Thymus (tissue), 11 donors: ENCODE data around the gene CCL23. TPM values are rescaled to one million over a fixed set of nuclear protein-coding genes. Genes with fewer than 3 reads are reported as not detected.

Source experiments
- DNase-seq, 9 donors: peaks; one replicate each; pipeline ENCODE4 v3.0.0-alpha.2; 2013; ENCODE audit warnings: low spot score in 9 of 9, low read depth in 6 of 9, missing footprints in 1 of 9
- H3K27ac ChIP-seq, 2 donors: one replicate each; pipeline ENCODE4 v1.5.1; 2013; ENCODE audit warnings: control low read depth in 1 of 2, low read depth in 1 of 2, low read length in 1 of 2, mild to moderate bottlenecking in 1 of 2, moderate library complexity in 1 of 2
- H3K27me3 ChIP-seq, 2 donors: one replicate each; pipeline ENCODE4 v1.5.1; 2013; ENCODE audit warnings: low read length in 1 of 2; ENCODE audit not compliant: control insufficient read depth in 2 of 2, insufficient read depth in 1 of 2
- H3K36me3 ChIP-seq, 2 donors: one replicate each; pipeline ENCODE4 v1.5.1; 2013; ENCODE audit warnings: low read length in 1 of 2, mild to moderate bottlenecking in 1 of 2, moderate library complexity in 1 of 2; ENCODE audit not compliant: control insufficient read depth in 2 of 2, insufficient read depth in 2 of 2
- H3K4me1 ChIP-seq, 2 donors: one replicate each; pipeline ENCODE4 v1.5.1; 2013; ENCODE audit warnings: low read length in 2 of 2; ENCODE audit not compliant: control insufficient read depth in 2 of 2, insufficient read depth in 2 of 2
- H3K4me3 ChIP-seq, 2 donors: one replicate each; pipeline ENCODE4 v1.5.1; 2013; ENCODE audit warnings: low read length in 2 of 2, control low read depth in 1 of 2, mild to moderate bottlenecking in 1 of 2
- H3K9me3 ChIP-seq, 2 donors: one replicate each; pipeline ENCODE4 v1.5.1; 2013; ENCODE audit warnings: low read length in 1 of 2, mild to moderate bottlenecking in 1 of 2; ENCODE audit not compliant: control insufficient read depth in 2 of 2, insufficient read depth in 1 of 2
- WGBS: extraction: QIAGEN DNeasy Blood & Tissue Kit; methylation state at CpG from one replicate; pipeline ENCODE4 v1.1.7; 2013; 5-methylcytosine and 5-hydroxymethylcytosine counted together
- polyA plus RNA-seq: library from polyadenylated mRNA; stranded (reverse); fragments of 200-250 nt; gene quantifications from one replicate; pipeline ENCODE4 v1.2.3, GENCODE V29; 2013
- total RNA-seq: library from RNA; stranded (reverse); fragments of 120-200 nt; gene quantifications from one replicate; pipeline ENCODE4 v1.2.4, GENCODE V29; 2013
- donor health status: healthy.

CCL23 gene
- total and polyA plus RNA-seq, 2 donors = 0.61 to 4.2 TPM

DNA sequence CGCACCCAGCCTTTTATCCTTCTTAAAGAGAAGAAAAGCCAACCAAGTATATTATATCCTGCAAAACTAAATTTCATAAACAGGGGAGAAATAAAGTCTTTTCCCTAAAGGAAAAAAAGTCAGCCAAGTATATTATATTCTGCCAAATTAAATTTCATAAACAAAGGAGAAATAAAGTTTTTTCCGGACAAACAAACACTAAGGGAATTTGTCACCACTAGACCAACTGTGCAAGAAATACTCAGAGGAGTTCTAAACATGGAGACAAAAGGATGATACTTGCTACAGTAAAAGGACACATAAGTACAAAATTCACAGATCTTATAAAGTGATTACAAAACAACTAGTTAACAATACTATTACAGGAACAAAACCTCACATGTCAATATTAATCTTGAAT, 31.9 kb upstream of the CCL23 start:
- Histone ChIP-seq H3K4me3 (no peak overlapping the region), H3K9me3 (peaks cover 0 to 12% of the 10 kb centered on the region in 2 donors), H3K27me3 (no peaks in the 10 kb centered on the region), H3K27ac (no peak overlapping the region), H3K4me1 (no peaks in the 10 kb centered on the region), H3K36me3 (no peaks in the 10 kb centered on the region)
- 97% methylated on average over 2 of the region's 2 CpGs for WGBS
- no peak for DNase-seq

DNA sequence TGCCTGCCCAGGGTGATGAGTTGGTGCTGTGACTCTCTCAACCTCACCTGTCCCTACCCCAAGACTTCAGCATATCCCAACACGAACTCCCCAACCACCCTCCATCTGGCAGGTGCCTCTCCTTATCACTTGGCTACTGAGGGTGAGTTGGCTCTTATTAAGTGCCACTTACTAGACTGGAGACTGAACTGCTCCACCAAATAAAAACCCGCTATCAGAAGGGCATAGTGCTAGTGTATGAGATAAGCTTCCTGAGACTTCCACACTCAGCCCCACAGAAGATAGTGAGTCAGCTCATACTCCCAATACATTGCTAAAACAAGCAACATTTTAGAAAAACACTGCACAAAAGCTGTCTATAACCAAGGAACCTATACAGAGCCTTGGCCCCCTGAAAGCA, 30.3 kb upstream of the CCL23 start:
- peaks cover 0 to 12% of the 10 kb centered on the region in 2 donors for H3K9me3 ChIP-seq
- DNase-seq = no peak
- H3K36me3 ChIP-seq = no peaks in the 10 kb centered on the region
- WGBS = 92% methylated on average over 2 of the region's 2 CpGs
- no peak overlapping the region for H3K27ac ChIP-seq
- no peaks in the 10 kb centered on the region for H3K27me3 ChIP-seq
- no peak overlapping the region for H3K4me3 ChIP-seq
- no peaks in the 10 kb centered on the region for H3K4me1 ChIP-seq

DNA sequence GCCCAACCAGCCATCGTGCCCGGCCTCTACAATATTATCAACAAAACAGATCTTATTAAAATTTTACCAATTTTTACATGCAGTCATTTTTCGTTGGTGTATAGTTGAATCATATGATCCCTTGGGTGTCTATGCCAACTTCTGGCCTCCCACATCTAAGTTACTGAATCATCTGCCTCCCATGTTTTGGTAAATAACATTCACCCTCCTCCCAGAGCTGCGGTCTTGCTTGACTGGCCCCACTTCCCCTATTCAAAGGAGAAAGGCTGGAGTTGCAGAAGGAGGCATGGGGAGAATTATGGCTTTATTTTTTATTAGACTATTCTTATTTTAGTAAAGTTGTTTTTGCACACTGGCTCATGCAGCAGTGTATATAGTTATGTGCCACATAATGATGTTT, 18.5 kb upstream of the CCL23 start:
- H3K36me3 ChIP-seq = no peaks in the 10 kb centered on the region
- no peaks in the 10 kb centered on the region for H3K27me3 ChIP-seq
- WGBS = 68% methylated on average over 4 of the region's 4 CpGs
- no peak overlapping the region for H3K27ac ChIP-seq
- H3K4me1 ChIP-seq = no peaks in the 10 kb centered on the region
- H3K4me3 ChIP-seq = no peak overlapping the region
- H3K9me3 ChIP-seq = no peaks in the 10 kb centered on the region
- DNase-seq = no peak

DNA sequence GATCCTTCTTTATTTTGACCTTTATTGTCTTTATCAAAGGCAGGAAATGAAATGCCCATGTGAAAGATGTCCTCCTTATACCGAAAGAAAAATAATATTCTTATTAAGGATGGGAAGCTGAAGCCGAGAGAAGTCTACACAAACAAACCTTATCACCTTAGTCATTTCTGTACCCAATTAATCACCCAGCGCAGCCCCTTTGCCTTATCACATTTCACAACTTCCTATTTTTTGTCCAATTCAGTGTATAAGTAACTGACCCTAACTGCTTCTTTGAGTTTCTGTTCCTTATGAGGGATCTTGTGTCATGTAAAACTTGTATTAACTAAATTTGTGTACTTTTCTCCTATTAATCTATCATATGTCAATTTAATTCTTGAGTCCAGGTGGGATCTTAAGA, 16.4 kb upstream of the CCL23 start:
- Histone ChIP-seq H3K36me3 (no peaks in the 10 kb centered on the region), H3K9me3 (no peaks in the 10 kb centered on the region), H3K4me3 (no peak overlapping the region), H3K4me1 (no peaks in the 10 kb centered on the region), H3K27me3 (no peaks in the 10 kb centered on the region), H3K27ac (no peak overlapping the region)
- DNase-seq = no peak
- 8% methylated on average over 3 of the region's 3 CpGs for WGBS

DNA sequence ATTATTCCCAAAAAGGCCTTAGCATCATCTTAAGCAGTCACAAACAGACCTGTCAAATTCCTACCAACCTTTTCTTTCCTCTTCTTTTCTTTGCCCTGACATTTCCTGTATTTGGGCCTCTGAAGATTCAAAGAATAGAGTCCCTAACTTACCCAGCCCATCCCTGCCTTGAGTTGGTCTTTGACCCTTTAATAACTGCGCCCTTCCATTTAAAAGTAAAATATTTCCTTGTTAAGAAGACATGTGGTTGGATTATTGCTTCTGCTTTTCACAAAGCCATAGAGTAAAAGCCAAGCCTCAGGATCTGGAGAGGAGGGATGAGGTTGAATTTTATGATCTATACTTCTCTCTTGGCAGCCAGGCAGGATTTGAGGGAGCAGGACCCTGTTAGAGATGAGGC, 13.2 kb upstream of the CCL23 start:
- H3K36me3 ChIP-seq = no peaks in the 10 kb centered on the region
- DNase-seq = no peak
- H3K4me3 ChIP-seq = no peak overlapping the region
- no peaks in the 10 kb centered on the region for H3K9me3 ChIP-seq
- no peaks in the 10 kb centered on the region for H3K4me1 ChIP-seq
- H3K27me3 ChIP-seq = peaks cover 0 to 2% of the 10 kb centered on the region in 2 donors
- WGBS = 99% methylated on average over 1 of the region's 1 CpG
- no peak overlapping the region for H3K27ac ChIP-seq

DNA sequence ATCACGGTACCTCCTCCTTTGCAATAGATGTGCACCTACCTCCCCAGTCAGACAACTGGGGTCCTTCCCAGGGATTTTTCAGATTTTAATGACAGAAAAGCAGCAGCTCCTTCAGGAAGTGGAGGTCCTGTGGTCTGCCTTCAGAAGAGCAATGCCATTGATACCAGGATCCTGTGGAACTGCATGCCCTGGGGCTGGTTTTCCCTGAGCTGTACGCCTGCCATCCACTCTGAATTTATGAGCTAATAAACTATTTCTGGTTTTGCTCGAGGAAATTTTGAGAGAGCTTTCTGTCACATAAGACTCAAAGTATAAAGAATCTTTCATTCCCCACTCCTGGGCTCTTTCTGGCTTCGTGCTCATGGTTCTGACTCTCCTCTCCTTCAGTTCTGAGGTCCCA, 10.0 kb upstream of the CCL23 start:
- no peak overlapping the region for H3K27ac ChIP-seq
- H3K9me3 ChIP-seq = no peaks in the 10 kb centered on the region
- 70% methylated on average over 4 of the region's 4 CpGs for WGBS
- H3K4me1 ChIP-seq = no peaks in the 10 kb centered on the region
- H3K36me3 ChIP-seq = no peaks in the 10 kb centered on the region
- H3K4me3 ChIP-seq = no peak overlapping the region
- no peak for DNase-seq
- H3K27me3 ChIP-seq = peaks cover 0 to 2% of the 10 kb centered on the region in 2 donors

DNA sequence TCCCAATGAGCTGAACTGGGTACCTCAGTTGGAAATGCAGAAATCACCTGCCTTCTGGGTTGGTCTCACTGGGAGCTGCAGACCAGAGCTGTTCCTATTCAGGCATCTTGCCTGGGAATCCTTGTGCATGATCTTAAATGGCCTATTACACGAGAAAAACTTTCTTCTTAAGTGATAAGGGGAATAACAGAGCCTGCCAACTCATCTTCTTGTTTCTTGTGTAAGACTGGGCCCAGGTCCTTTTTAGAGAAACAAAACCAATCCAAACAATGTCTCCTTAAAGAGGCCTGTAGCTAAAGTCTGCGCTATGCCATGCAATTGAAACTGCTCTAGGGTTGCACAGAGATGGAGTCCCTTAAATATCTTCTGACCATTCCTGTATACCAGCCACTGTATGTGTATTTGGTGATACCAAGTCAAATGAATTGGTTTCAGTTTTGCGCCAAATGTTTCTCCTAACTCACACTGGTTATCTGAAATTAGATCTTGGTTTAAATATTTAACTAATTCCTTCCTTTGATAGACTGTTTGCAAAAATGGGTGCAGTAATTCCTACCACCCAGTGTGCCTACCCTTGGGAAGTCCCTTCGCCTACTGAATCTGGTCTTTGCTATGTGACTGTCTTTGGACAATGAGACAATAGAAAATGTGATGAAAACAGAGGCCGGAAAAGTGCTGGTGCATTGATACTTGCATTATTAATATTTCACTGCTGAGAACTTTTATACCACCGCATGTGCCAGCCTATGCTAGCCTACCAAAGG, 6.5 kb upstream of the CCL23 start:
- Histone ChIP-seq H3K9me3 (no peaks in the 10 kb centered on the region), H3K27me3 (peaks cover 0 to 2% of the 10 kb centered on the region in 2 donors), H3K36me3 (no peaks in the 10 kb centered on the region), H3K4me3 (no peak overlapping the region), H3K4me1 (no peaks in the 10 kb centered on the region), H3K27ac (no peak overlapping the region)
- DNase-seq = no peak
- 96% methylated on average over 6 of the region's 6 CpGs for WGBS

DNA sequence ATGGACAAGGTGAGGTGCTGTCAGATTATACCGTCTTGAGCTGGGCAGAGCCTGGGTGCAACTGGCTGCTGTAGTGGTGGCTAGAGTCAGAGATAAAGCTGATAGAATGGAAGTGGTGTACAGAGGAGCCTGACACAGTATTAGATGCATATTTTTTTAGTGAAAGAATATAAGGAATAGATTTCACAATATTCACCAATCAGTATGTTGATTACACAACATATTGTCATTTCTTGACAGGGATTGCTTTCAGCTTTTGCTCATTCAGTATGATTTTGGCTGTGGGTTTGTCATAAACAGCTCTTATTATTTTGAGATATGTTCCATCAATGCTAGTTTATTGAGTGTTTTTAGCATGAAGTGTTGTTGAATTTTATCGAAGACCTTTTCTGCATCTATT, 1.7 kb upstream of the CCL23 start:
- Histone ChIP-seq H3K27ac (no peak overlapping the region), H3K36me3 (no peaks in the 10 kb centered on the region), H3K9me3 (no peaks in the 10 kb centered on the region), H3K4me1 (no peaks in the 10 kb centered on the region), H3K4me3 (no peak overlapping the region), H3K27me3 (no peaks in the 10 kb centered on the region)
- WGBS = 94% methylated on average over 2 of the region's 2 CpGs
- no peak for DNase-seq

DNA sequence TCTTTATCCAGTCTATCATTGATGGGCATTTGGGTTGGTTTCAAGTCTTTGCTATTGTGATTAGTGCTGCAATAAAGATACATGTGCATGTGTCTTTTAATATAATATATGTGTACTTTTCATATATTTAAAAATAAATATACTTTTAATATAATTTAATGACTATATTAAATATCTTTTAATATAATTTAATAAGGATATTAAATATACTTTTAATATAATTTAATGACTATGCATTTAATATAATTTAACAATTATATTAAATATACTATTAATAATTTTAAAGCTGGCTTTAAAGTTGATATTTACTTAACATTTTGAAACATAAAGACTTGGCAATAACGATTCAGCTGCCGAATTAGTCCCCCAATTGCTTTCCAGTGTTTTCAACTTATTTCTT, 1.2 kb downstream of the CCL23 start:
- Histone ChIP-seq H3K9me3 (peaks cover 0 to 1% of the 10 kb centered on the region in 2 donors), H3K27me3 (no peaks in the 10 kb centered on the region), H3K36me3 (no peaks in the 10 kb centered on the region), H3K4me1 (no peaks in the 10 kb centered on the region), H3K27ac (no peak overlapping the region), H3K4me3 (no peak overlapping the region)
- WGBS = 98% methylated on average over 2 of the region's 2 CpGs
- no peak for DNase-seq
